Stimulated activated CD8-positive, alpha-beta memory T cell treated with anti-CD3 and anti-CD28 coated beads, Interleukin-15, amount 100 ng/mL, for 48 hours (primary cell): Measurements from ENCODE around the gene R3HDM2.

Experiments used
- DNase-seq, 2 donors: peaks; one replicate each; pipeline ENCODE4 v3.0.0-alpha.2; 2020; ENCODE audit warnings: low read depth in 2 of 2

The R3HDM2 gene

GRCh38 chr12:57430931-57431566 lies at the start of gene R3HDM2:
TSS of gene R3HDM2 (minus strand) at chr12:57431043. CDS start at chr12:57310428, 120,615 bp downstream.
- DNase-seq, result peak; percentile 93

- DNase-seq, result no peak
Observed at GRCh38 chr12:57479376-57480115, 48.7 kb upstream of the R3HDM2 start, which contains the start of gene ARHGAP9. TSS of gene ARHGAP9 (minus strand) at chr12:57479866. CDS start at chr12:57479406, 460 bp downstream.

- no peak for DNase-seq
Observed at GRCh38 chr12:57479043-57479375, 48.2 kb upstream of the R3HDM2 start.

GRCh38 chr12:57477710-57478681 lies 47.2 kb upstream of the R3HDM2 start:
- no peak for DNase-seq

GRCh38 chr12:57476993-57477709 lies 46.3 kb upstream of the R3HDM2 start:
- DNase-seq, result no peak

GRCh38 chr12:57476162-57476992 lies 45.5 kb upstream of the R3HDM2 start:
- DNase-seq, result peak; percentile 72 to 75

- no peak for DNase-seq
Observed at GRCh38 chr12:57475271-57476161, 44.7 kb upstream of the R3HDM2 start.

- no peak for DNase-seq
Observed at GRCh38 chr12:57474862-57475261, 44.0 kb upstream of the R3HDM2 start.

- no peak for DNase-seq
Observed at GRCh38 chr12:57474430-57474829, 43.6 kb upstream of the R3HDM2 start.

GRCh38 chr12:57473886-57474285 lies 43.0 kb upstream of the R3HDM2 start:
- DNase-seq, result no peak

GRCh38 chr12:57473392-57473791 lies 42.5 kb upstream of the R3HDM2 start:
- DNase-seq, result no peak

- DNase-seq, result no peak
Observed at GRCh38 chr12:57472391-57472790, 41.5 kb upstream of the R3HDM2 start.

GRCh38 chr12:57471661-57472060 lies 40.8 kb upstream of the R3HDM2 start:
- no peak for DNase-seq

- DNase-seq, result no peak
Observed at GRCh38 chr12:57470970-57471656, 40.3 kb upstream of the R3HDM2 start.

GRCh38 chr12:57470286-57470969 lies 39.6 kb upstream of the R3HDM2 start:
- no peak for DNase-seq

- no peak for DNase-seq
Observed at GRCh38 chr12:57469296-57470164, 38.7 kb upstream of the R3HDM2 start.

GRCh38 chr12:57467915-57468314 lies 37.1 kb upstream of the R3HDM2 start:
- DNase-seq, result no peak
